CD4-positive, CD25-positive, alpha-beta regulatory T cell (primary cell): ENCODE data around the gene SPNS2. TPM values are rescaled to one million over a fixed set of nuclear protein-coding genes. Genes with fewer than 3 reads are reported as not detected.
A peak's percentile ranks its signal among the peaks of the same experiment; 100 is the strongest.

ENCODE experiments used
- ATAC-seq, 2 donors: fragments of 150-1000 bp; cut with Tn5 transposase; one replicate each; pipeline ENCODE4 v1.10.0; 2021; ENCODE audit warnings: low read depth in 2 of 2, moderate number of reproducible peaks in 2 of 2, moderate library complexity in 1 of 2
- DNase-seq, 3 donors: peaks; one replicate each; pipeline versions ENCODE4 v3.0.0 to v3.0.0-alpha.2; 2012 to 2022; ENCODE audit warnings: mixed read lengths in 1 of 3
- H3K27ac ChIP-seq: one replicate; pipeline ENCODE4 v1.7.0; 2013; ENCODE audit warnings: mild to moderate bottlenecking, low read length; ENCODE audit not compliant: insufficient read depth, poor library complexity, severe bottlenecking
- H3K27me3 ChIP-seq: one replicate; pipeline ENCODE4 v1.7.0; 2013; ENCODE audit warnings: low read length; ENCODE audit not compliant: control insufficient read depth, insufficient read depth
- H3K36me3 ChIP-seq: one replicate; pipeline ENCODE4 v1.7.0; 2013; ENCODE audit warnings: mild to moderate bottlenecking, low read length, moderate library complexity; ENCODE audit not compliant: control insufficient read depth, insufficient read depth
- H3K4me1 ChIP-seq: 2 replicates; pipeline ENCODE4 v1.7.0; 2013; ENCODE audit warnings: mild to moderate bottlenecking, low read length; ENCODE audit not compliant: insufficient read depth, control insufficient read depth, poor library complexity, severe bottlenecking
- H3K4me3 ChIP-seq: one replicate; pipeline ENCODE4 v1.7.0; 2013; ENCODE audit warnings: low read depth, mild to moderate bottlenecking, low read length, moderate library complexity
- H3K9me3 ChIP-seq, 2 experiments: 1 replicate in 1 of 2; 2 replicates in 1 of 2; pipeline ENCODE4 v1.7.0; 2013; ENCODE audit warnings: low read length in 2 of 2, mild to moderate bottlenecking in 1 of 2, moderate library complexity in 1 of 2; ENCODE audit not compliant: control insufficient read depth in 2 of 2
- H3K27ac Mint-ChIP-seq, 3 donors: one replicate each; pipeline ENCODE4 v1.8.0; 2020 to 2022; ENCODE audit warnings: mild to moderate bottlenecking in 3 of 3, mixed read lengths in 3 of 3, moderate library complexity in 2 of 3
- H3K27me3 Mint-ChIP-seq: one replicate; pipeline ENCODE4 v1.8.0; 2022; ENCODE audit warnings: mild to moderate bottlenecking, mixed read lengths
- H3K36me3 Mint-ChIP-seq: one replicate; pipeline ENCODE4 v1.8.0; 2020; ENCODE audit warnings: mixed read lengths
- H3K4me1 Mint-ChIP-seq, 4 donors: one replicate each; pipeline ENCODE4 v1.8.0; 2020 to 2022; ENCODE audit warnings: mixed read lengths in 4 of 4, mild to moderate bottlenecking in 1 of 4
- H3K4me3 Mint-ChIP-seq, 4 donors: one replicate each; pipeline ENCODE4 v1.8.0; 2020 to 2022; ENCODE audit warnings: mild to moderate bottlenecking in 4 of 4, mixed read lengths in 4 of 4, moderate library complexity in 3 of 4
- H3K9me3 Mint-ChIP-seq, 7 donors: one replicate each; pipeline ENCODE4 v1.8.0; 2020 to 2022; ENCODE audit warnings: mixed read lengths in 7 of 7, mild to moderate bottlenecking in 3 of 7, moderate library complexity in 2 of 7
- polyA plus RNA-seq, 4 donors: library from polyadenylated mRNA; unstranded; fragments of 300-500 nt; fragmentation: Illumina TruSeq; gene quantifications; one replicate each; pipeline ENCODE4 v1.2.3, GENCODE V29; 2021
- total RNA-seq: library from RNA; stranded (reverse); gene quantifications from one replicate; pipeline ENCODE4 v1.2.3, GENCODE V29; 2022

SPNS2 gene
- total and polyA plus RNA-seq, 5 donors from 2014 or later, result 0.94 TPM; not detected in 4

DNA sequence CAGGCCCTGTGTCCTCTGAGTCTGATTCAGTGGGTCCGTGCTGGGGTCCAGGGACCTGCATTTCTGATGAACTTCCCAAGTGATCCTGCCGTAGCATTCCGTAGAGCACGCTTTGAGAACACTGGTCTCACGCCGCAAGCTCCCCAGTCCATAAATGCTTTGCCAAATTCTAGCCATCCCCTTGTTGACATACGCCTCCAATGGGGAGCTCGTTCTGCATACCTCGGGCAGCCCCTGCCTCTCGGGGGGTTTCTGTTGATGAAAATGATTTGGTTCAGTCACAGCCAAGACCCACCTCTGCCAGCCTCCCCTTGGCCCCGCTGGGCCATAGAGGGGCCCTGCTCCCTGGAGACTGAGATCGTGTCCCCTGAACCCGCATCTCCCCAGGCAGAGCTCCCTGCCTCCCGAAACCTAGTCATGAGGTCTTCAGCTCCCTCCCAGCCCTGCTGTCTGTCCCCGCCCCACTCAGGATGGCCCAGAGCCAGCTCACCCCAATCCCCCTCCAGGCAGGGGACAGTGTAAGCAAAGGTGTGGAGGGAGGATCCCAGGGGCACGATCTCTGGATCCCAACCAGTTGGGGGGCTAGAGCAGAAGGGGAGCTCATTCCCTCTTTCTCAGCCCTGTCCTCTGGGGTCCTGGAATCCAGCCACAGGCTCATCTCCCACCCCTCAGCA is 16.2 kb upstream of the SPNS2 start:
- Histone ChIP-seq H3K4me3 (no peak overlapping the region), H3K4me1 (peaks cover 48% of the 10 kb centered on the region), H3K36me3 (no peaks in the 10 kb centered on the region), H3K9me3 (no peaks in the 10 kb centered on the region), H3K27me3 (no peaks in the 10 kb centered on the region), H3K27ac (no peak overlapping the region)
- Mint-ChIP-seq H3K36me3 (peaks cover 4% of the 10 kb centered on the region), H3K27ac (peak overlapping the region; percentile 75 to 95 (median 79)), H3K4me3 (peak overlapping the region in 2 of 4 donors; percentile 15 to 33), H3K27me3 (no peaks in the 10 kb centered on the region), H3K9me3 (peaks cover 0 to 2% (median 0%) of the 10 kb centered on the region in 7 donors), H3K4me1 (peaks cover 9 to 71% (median 32%) of the 10 kb centered on the region in 4 donors)
- no peak for DNase-seq
- ATAC-seq, result no peak

DNA sequence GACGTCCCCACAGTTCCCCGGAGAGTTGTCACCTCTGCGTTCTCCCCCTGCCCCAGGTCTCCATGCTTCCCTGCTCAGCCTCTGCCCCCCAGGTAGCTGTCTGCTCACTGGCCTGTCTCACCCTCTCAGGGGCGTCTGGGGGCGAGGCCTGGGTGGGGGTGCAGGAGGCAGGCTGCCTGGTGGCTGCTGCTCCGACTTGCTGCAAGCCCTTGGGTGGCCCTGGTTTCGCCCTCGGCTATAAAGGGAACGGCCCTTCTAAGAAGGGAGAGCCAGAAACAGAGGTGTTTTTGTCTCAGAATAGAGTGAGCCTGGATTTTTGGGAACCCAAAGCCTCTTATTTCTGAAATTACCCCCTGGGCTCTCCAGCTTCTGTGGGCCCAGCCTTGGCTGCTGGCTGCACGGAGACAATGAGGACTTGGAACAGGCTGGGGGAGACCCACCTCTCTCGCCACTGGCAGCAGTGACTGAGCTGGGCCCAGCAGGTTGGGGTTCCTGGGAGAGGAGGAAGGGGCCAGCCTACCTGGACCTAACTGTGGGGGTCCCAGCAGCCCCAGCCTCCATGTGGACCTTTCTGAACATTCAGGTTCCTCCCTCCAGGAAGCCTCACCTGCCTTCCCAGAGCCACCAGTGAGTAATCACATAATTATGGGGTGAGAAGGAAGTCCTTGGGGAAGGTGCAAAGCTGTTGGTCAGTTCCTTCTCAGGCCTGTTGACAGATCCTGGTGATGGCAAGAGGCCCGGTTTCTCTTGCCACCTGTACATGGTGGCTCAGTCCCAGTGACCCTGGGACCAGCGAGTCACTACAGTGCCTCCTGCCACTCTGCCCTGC is 15.5 kb upstream of the SPNS2 start:
- H3K27me3 Mint-ChIP-seq, result no peaks in the 10 kb centered on the region
- peaks cover 9 to 74% (median 32%) of the 10 kb centered on the region in 4 donors for H3K4me1 Mint-ChIP-seq
- Histone ChIP-seq H3K36me3 (no peaks in the 10 kb centered on the region), H3K27me3 (no peaks in the 10 kb centered on the region), H3K4me3 (no peak overlapping the region), H3K9me3 (no peaks in the 10 kb centered on the region), H3K27ac (no peak overlapping the region), H3K4me1 (peaks cover 48% of the 10 kb centered on the region)
- peak overlapping the region in 2 of 3 donors; percentile 73 to 84 for H3K27ac Mint-ChIP-seq
- peaks cover 4% of the 10 kb centered on the region for H3K36me3 Mint-ChIP-seq
- DNase-seq (no peak), ATAC-seq (no peak)
- peaks cover 0 to 2% (median 0%) of the 10 kb centered on the region in 7 donors for H3K9me3 Mint-ChIP-seq
- peak overlapping the region in 3 of 4 donors; percentile 15 to 75 (median 41) for H3K4me3 Mint-ChIP-seq

- H3K27me3 ChIP-seq, result no peaks in the 10 kb centered on the region
- peak in 2 of 3 donors; percentile 41 to 80 for DNase-seq
- H3K27ac ChIP-seq, result peak overlapping the region; percentile 61
- H3K36me3 ChIP-seq, result no peaks in the 10 kb centered on the region
- peak overlapping the region; percentile 90 to 97 (median 94) for H3K4me3 Mint-ChIP-seq
- H3K9me3 ChIP-seq, result no peaks in the 10 kb centered on the region
- H3K27ac Mint-ChIP-seq, result peak overlapping the region; percentile 86 to 94 (median 89)
- no peaks in the 10 kb centered on the region for H3K27me3 Mint-ChIP-seq
- peaks cover 35% of the 10 kb centered on the region for H3K4me1 ChIP-seq
- H3K4me1 Mint-ChIP-seq, result peaks cover 9 to 63% (median 29%) of the 10 kb centered on the region in 4 donors
- ATAC-seq, result peak; percentile 93 to 94
- H3K36me3 Mint-ChIP-seq, result peaks cover 4% of the 10 kb centered on the region
- peak overlapping the region; percentile 75 for H3K4me3 ChIP-seq
- H3K9me3 Mint-ChIP-seq, result peaks cover 0 to 2% (median 0%) of the 10 kb centered on the region in 7 donors
These were observed 12.7 kb upstream of the SPNS2 start for GRCh38 chr17:4485676-4486646.

DNA sequence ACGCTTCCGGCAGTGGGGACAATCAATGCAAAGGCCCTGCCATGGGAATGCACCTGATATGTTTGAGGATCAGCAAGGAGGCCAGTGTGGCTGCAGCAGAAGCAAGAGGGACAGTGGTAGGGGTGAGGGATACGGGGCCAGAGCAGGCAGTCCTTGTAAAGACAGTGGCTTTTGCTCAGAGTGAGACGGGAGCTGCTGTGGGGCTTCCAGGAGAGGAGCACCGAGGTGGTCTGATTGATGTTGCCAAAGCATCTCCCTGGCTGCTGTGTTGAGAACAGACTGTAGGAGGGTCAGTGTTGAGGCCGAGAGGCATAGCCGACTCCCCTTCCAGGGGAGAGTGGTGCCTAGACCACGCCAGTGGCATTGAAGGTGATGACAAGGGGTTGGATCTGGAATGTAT is 11.4 kb upstream of the SPNS2 start:
- H3K4me1 Mint-ChIP-seq, result peaks cover 9 to 52% (median 23%) of the 10 kb centered on the region in 4 donors

DNA sequence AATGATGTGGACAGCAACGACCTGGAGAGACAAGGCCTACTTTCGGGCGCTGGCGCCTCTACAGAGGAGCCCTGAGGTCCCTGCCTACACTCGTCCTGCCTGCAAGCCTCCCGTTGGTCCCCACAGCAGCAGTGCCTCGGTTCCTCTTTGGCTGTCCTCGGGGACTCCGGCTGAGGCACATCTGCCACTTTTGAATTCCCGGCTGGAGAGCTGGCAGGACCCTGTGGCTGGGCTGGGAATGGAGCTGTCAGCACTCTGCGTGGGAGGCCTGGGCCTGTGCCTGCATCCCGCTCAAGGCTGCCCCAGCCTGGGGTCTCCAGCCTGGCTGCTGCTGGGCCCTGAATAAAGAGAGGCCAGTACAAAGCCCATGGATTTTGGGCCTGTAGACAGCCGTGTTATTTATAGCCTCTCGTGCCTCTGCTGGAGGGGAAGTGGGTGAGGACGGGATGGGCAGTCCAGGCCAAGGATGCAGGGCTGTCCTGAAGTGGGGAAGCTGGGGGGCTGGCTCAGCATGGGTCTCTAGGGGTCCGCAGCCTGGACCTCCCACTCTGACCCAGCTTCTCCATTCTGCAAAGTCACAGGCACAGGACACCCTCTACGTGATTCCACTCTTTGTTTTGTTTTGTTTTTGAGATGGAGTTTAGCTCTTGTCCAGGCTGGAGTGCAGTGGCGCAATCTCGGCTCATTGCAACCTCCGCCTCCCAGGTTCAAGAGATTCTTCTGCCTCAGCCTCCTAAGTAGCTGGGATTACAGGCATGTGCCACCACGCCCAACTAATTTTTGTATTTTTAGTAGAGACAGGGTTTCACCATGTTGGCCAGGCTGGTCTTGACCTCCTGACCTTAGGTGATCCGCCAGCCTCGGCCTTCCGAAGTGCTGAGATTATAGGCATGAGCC is 10.6 kb upstream of the SPNS2 start:
- Mint-ChIP-seq H3K27me3 (peaks cover 4% of the 10 kb centered on the region), H3K9me3 (peaks cover 0 to 2% (median 0%) of the 10 kb centered on the region in 7 donors), H3K4me1 (peaks cover 13 to 50% (median 28%) of the 10 kb centered on the region in 4 donors), H3K4me3 (peak overlapping the region in 1 of 4 donors; percentile 69), H3K36me3 (peaks cover 4% of the 10 kb centered on the region), H3K27ac (no peak overlapping the region)
- Histone ChIP-seq H3K9me3 (no peaks in the 10 kb centered on the region), H3K36me3 (no peaks in the 10 kb centered on the region), H3K4me1 (peaks cover 25% of the 10 kb centered on the region), H3K27ac (no peak overlapping the region), H3K4me3 (no peak overlapping the region), H3K27me3 (no peaks in the 10 kb centered on the region)
- no peak for ATAC-seq
- DNase-seq, result no peak

More for the DNA sequence above, 11.4 kb upstream of the SPNS2 start:
- Mint-ChIP-seq H3K27me3 (no peaks in the 10 kb centered on the region), H3K4me3 (peak overlapping the region; percentile 69 to 95 (median 80)), H3K36me3 (peaks cover 4% of the 10 kb centered on the region), H3K27ac (peak overlapping the region in 1 of 3 donors; percentile 35), H3K9me3 (peaks cover 0 to 2% (median 0%) of the 10 kb centered on the region in 7 donors)
- Histone ChIP-seq H3K4me3 (no peak overlapping the region), H3K27me3 (no peaks in the 10 kb centered on the region), H3K9me3 (no peaks in the 10 kb centered on the region), H3K36me3 (no peaks in the 10 kb centered on the region), H3K27ac (no peak overlapping the region), H3K4me1 (peaks cover 25% of the 10 kb centered on the region)
- no peak for ATAC-seq
- no peak for DNase-seq

GRCh38 chr17:4488989-4489595 is 9.6 kb upstream of the SPNS2 start:
- Histone ChIP-seq H3K27ac (no peak overlapping the region), H3K9me3 (no peaks in the 10 kb centered on the region), H3K4me1 (peaks cover 19% of the 10 kb centered on the region), H3K4me3 (no peak overlapping the region), H3K27me3 (no peaks in the 10 kb centered on the region), H3K36me3 (no peaks in the 10 kb centered on the region)
- Mint-ChIP-seq H3K27me3 (peaks cover 4% of the 10 kb centered on the region), H3K36me3 (peaks cover 4% of the 10 kb centered on the region), H3K9me3 (peaks cover 0 to 2% (median 0%) of the 10 kb centered on the region in 7 donors), H3K4me1 (peaks cover 13 to 45% (median 24%) of the 10 kb centered on the region in 4 donors), H3K27ac (no peak overlapping the region), H3K4me3 (no peak overlapping the region)
- DNase-seq (no peak), ATAC-seq (no peak)
